NCI-H2171 treated with DMSO at 0.1 percent for 48 hours (cell line): ENCODE measurements around the gene KCNMA1.

Experiments
- DNase-seq: peaks from one replicate; lab custom pipeline; 2025; lab: John Stamatoyannopoulos, UW

The KCNMA1 gene

DNA sequence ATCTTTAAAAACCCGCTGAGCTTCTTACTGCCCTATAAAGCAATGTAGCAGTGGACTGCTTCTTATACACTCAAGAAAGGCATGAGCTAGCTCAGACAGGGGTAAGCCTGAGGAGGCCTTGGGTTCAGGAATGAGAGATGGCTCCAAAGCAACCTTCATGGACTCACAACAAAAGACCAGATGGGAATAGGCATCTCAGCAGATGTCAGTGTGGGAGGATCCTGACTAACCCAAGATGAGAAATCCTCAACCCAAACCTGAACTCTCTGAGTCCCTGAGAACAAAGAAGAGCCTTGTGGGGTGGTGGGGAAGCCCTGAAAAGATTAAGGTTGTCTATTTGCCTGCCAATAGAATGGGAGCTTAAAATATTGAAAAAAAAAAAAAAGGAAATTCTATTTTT lies 807.4 kb downstream of the KCNMA1 start:
- DNase-seq = no peak

- DNase-seq = no peak
Observed at GRCh38 chr10:76829724-76830123, 807.9 kb downstream of the KCNMA1 start.
